ENCODE measurements around the gene EHD1.

- no peak for TF ChIP-seq CTCF (IDR thresholded peaks at IDR 0.05)
- no peak for TF ChIP-seq EP300 (IDR thresholded peaks at IDR 0.05)
- TF ChIP-seq POLR2AphosphoS5 (IDR thresholded peaks at IDR 0.05), result peak in 1 of 2 donors; percentile 25
Measured at GRCh38 chr11:64870176-64870892, 8.1 kb downstream of the EHD1 start.

Data from upper lobe of left lung (tissue), 4 donors.